ENCODE measurements around the gene MACROD2.

MACROD2 gene

GRCh38 chr20:14631011-14631410 is 635.7 kb downstream of the MACROD2 start:
- TF ChIP-seq ZFX (IDR thresholded peaks at IDR 0.05) (no peak), CTCF (conservative IDR thresholded peaks at IDR 0.05) (no peak)

GRCh38 chr20:14632906-14633305 is 637.6 kb downstream of the MACROD2 start:
- H3K27ac ChIP-seq = no peak overlapping the region
- TF ChIP-seq ZFX (IDR thresholded peaks at IDR 0.05) = no peak
- TF ChIP-seq CTCF (conservative IDR thresholded peaks at IDR 0.05) = peak; percentile 25; the same call in 1 of the 2 replicates

More at GRCh38 chr20:14631011-14631410, 635.7 kb downstream of the MACROD2 start:
- H3K27ac ChIP-seq = no peak overlapping the region

- TF ChIP-seq CTCF (conservative IDR thresholded peaks at IDR 0.05) (no peak), ZFX (IDR thresholded peaks at IDR 0.05) (no peak)
- H3K27ac ChIP-seq = no peak overlapping the region
These were observed 638.2 kb downstream of the MACROD2 start for GRCh38 chr20:14633507-14633906.

GRCh38 chr20:14634665-14635064 is 639.3 kb downstream of the MACROD2 start:
- no peak overlapping the region for H3K27ac ChIP-seq
- TF ChIP-seq ZFX (IDR thresholded peaks at IDR 0.05) = no peak
- TF ChIP-seq CTCF (conservative IDR thresholded peaks at IDR 0.05) = no peak

- no peak overlapping the region for H3K27ac ChIP-seq
- TF ChIP-seq CTCF (conservative IDR thresholded peaks at IDR 0.05) (no peak), ZFX (IDR thresholded peaks at IDR 0.05) (no peak)
These were observed 642.1 kb downstream of the MACROD2 start for GRCh38 chr20:14637441-14637840.

GRCh38 chr20:14643146-14643545 is 647.8 kb downstream of the MACROD2 start:
- H3K27ac ChIP-seq = no peak overlapping the region
- TF ChIP-seq ZFX (IDR thresholded peaks at IDR 0.05) (no peak), CTCF (conservative IDR thresholded peaks at IDR 0.05) (no peak)

GRCh38 chr20:14643556-14643955 is 648.2 kb downstream of the MACROD2 start:
- TF ChIP-seq CTCF (conservative IDR thresholded peaks at IDR 0.05) (no peak), ZFX (IDR thresholded peaks at IDR 0.05) (no peak)
- H3K27ac ChIP-seq = no peak overlapping the region
